Measurements from ENCODE around the gene ERCC3.

DNA sequence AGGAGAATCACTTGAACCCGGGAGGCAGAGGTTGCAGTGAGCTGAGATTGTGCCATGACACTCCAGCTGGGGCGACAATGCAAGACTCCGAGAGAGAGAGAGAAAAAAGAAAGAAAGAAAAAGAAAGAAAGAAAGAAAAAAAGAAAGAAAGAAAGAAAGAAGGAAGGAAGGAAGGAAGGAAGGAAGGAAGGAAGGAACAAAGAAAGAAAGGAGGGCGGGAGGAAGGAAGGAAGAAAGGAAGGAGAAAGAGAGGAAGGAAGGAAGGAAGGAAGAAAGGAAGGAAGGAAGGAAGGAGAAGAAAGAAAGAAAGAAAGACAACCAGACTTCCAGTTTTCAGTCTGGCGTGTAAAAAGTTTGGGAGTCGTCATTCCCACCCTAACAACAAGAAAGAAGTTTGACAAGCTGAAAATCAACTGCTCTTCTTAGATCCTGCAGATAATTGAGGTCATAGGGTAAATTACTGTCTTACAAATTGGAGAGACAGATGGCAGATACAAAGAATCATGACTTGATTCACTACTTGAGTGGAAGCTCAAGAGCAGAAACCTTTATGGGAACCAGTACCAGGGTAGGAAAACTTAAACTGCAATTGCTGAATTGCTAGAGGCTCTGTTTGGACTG lies 58.8 kb downstream of the ERCC3 start:
- TF ChIP-seq, protein P1, sequence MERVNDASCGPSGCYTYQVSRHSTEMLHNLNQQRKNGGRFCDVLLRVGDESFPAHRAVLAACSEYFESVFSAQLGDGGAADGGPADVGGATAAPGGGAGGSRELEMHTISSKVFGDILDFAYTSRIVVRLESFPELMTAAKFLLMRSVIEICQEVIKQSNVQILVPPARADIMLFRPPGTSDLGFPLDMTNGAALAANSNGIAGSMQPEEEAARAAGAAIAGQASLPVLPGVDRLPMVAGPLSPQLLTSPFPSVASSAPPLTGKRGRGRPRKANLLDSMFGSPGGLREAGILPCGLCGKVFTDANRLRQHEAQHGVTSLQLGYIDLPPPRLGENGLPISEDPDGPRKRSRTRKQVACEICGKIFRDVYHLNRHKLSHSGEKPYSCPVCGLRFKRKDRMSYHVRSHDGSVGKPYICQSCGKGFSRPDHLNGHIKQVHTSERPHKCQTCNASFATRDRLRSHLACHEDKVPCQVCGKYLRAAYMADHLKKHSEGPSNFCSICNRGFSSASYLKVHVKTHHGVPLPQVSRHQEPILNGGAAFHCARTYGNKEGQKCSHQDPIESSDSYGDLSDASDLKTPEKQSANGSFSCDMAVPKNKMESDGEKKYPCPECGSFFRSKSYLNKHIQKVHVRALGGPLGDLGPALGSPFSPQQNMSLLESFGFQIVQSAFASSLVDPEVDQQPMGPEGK (CRISPR knock-in tag; IDR thresholded peaks at IDR 0.05; ENCODE audit: borderline replicate concordance), result no peak
- no peak for TF ChIP-seq RARB (CRISPR knock-in tag; IDR thresholded peaks at IDR 0.05)
- no peak for TF ChIP-seq ISL1 (CRISPR knock-in tag; IDR thresholded peaks at IDR 0.05)
- TF ChIP-seq ZFP3 (CRISPR knock-in tag; IDR thresholded peaks at IDR 0.05), result no peak
